GM06990 (cell line): Measurements from ENCODE around the gene COL2A1.

ENCODE experiments used
- DNase-seq: peaks from one replicate; pipeline ENCODE4 v3.0.0-alpha.2; 2011; ENCODE audit not compliant: insufficient read length; ENCODE audit errors: extremely low read depth
- H3K27me3 ChIP-seq: replicated peaks from 2 replicates; pipeline ENCODE4 v1.6.0; 2011; ENCODE audit warnings: low read length; ENCODE audit not compliant: control insufficient read depth, insufficient read depth
- H3K36me3 ChIP-seq: 2 replicates; pipeline ENCODE4 v1.5.1; 2011; ENCODE audit warnings: low read length; ENCODE audit not compliant: control insufficient read depth, insufficient read depth
- H3K4me3 ChIP-seq: replicated peaks from 2 replicates; pipeline ENCODE4 v1.5.1; 2011; ENCODE audit warnings: low read depth, mild to moderate bottlenecking, control low read depth, low read length
- CTCF ChIP-seq: IDR thresholded peaks from 2 replicates; pipeline ENCODE4 v1.5.1; 2011; ENCODE audit warnings: low read length, control low read depth, mild to moderate bottlenecking, inconsistent platforms; ENCODE audit not compliant: insufficient read depth, poor library complexity, severe bottlenecking

COL2A1 gene

GRCh38 chr12:48004053-48004941 lies at the start of gene COL2A1:
Gene COL2A1, minus strand, starts transcription at chr12:48004476. Its CDS starts 155 bp downstream, at chr12:48004321.
- TF ChIP-seq CTCF: no peak
- H3K4me3 ChIP-seq: no peak within 1 kb of the TSS
- no peaks in the 10 kb centered on the region for H3K36me3 ChIP-seq
- H3K27me3 ChIP-seq: peaks cover 13% of the 10 kb centered on the region
- no peak for DNase-seq

- H3K36me3 ChIP-seq: peaks cover 6% of the 10 kb centered on the region
- DNase-seq: no peak
- no peak for TF ChIP-seq CTCF
- H3K4me3 ChIP-seq: no peak overlapping the region
- H3K27me3 ChIP-seq: no peaks in the 10 kb centered on the region
Measured at GRCh38 chr12:48053883-48054282, 49.6 kb upstream of the COL2A1 start.

GRCh38 chr12:48053122-48053521 lies 48.8 kb upstream of the COL2A1 start:
- Histone ChIP-seq H3K36me3 (peaks cover 6% of the 10 kb centered on the region), H3K4me3 (no peak overlapping the region), H3K27me3 (no peaks in the 10 kb centered on the region)
- DNase-seq: no peak
- TF ChIP-seq CTCF: no peak

- Histone ChIP-seq H3K27me3 (no peaks in the 10 kb centered on the region), H3K36me3 (peaks cover 7% of the 10 kb centered on the region), H3K4me3 (no peak overlapping the region)
- no peak for TF ChIP-seq CTCF
- no peak for DNase-seq
Measured at GRCh38 chr12:48051681-48052080, 47.4 kb upstream of the COL2A1 start.

- H3K27me3 ChIP-seq: no peaks in the 10 kb centered on the region
- TF ChIP-seq CTCF: no peak
- DNase-seq: no peak
- H3K4me3 ChIP-seq: no peak overlapping the region
- peaks cover 6% of the 10 kb centered on the region for H3K36me3 ChIP-seq
Measured at GRCh38 chr12:48050174-48050573, 45.9 kb upstream of the COL2A1 start.

GRCh38 chr12:48045965-48046518 lies 41.8 kb upstream of the COL2A1 start:
- Histone ChIP-seq H3K36me3 (peaks cover 14% of the 10 kb centered on the region), H3K4me3 (no peak overlapping the region)
- DNase-seq: no peak

More at GRCh38 chr12:48045965-48046518, 41.8 kb upstream of the COL2A1 start:
- TF ChIP-seq CTCF: no peak
- H3K27me3 ChIP-seq: no peaks in the 10 kb centered on the region
